Psoas muscle (tissue), 8 donors: Measurements from ENCODE around the gene ZNF337. TPM values are rescaled to one million over a fixed set of nuclear protein-coding genes. Genes with fewer than 3 reads are reported as not detected.

Experiments
- ATAC-seq, 4 donors: fragments of 200-7000 bp; cut with Tn5 transposase; one replicate each; pipeline ENCODE4 v1.9.1; 2020; ENCODE audit warnings: moderate library complexity in 3 of 4, mild to moderate bottlenecking in 2 of 4
- DNase-seq, 2 donors: peaks; one replicate each; pipeline ENCODE4 v3.0.0-alpha.2; 2020
- H3K27ac ChIP-seq: fragments of 200-600 bp; one replicate; pipeline ENCODE4 v1.8.0; 2022
- H3K27me3 ChIP-seq, 3 donors: fragments of 200-600 bp in 1 of 3; one replicate each; pipeline versions ENCODE4 v1.6.1 to v1.8.0; 2013 to 2022; ENCODE audit warnings: low read length in 2 of 3, mild to moderate bottlenecking in 2 of 3, moderate library complexity in 1 of 3; ENCODE audit not compliant: insufficient read depth in 3 of 3
- H3K36me3 ChIP-seq, 2 donors: fragments of 200-600 bp in 1 of 2; one replicate each; pipeline versions ENCODE4 v1.6.1 to v1.8.0; 2013 to 2022; ENCODE audit warnings: low read depth in 1 of 2, mild to moderate bottlenecking in 1 of 2, moderate library complexity in 1 of 2; ENCODE audit not compliant: insufficient read depth in 1 of 2
- H3K4me1 ChIP-seq: fragments of 200-600 bp; one replicate; pipeline ENCODE4 v1.8.0; 2022
- H3K4me3 ChIP-seq: fragments of 200-600 bp; one replicate; pipeline ENCODE4 v1.8.0; 2022; ENCODE audit warnings: mild to moderate bottlenecking
- H3K9me3 ChIP-seq: fragments of 200-600 bp; one replicate; pipeline ENCODE4 v1.8.0; 2022
- WGBS, 3 donors: extraction: QIAGEN DNeasy Blood & Tissue Kit; methylation state at CpG; one replicate each; pipeline versions ENCODE4 v1.1.6 to v1.1.7; 2013; 5-methylcytosine and 5-hydroxymethylcytosine counted together
- intact Hi-C, 2 donors: fragments of 100-400 bp; cut with DNase I; formaldehyde crosslinking; loops; one replicate each; pipeline versions ENCODE4 v1.11.0 to v1.14.2; 2022
- polyA plus RNA-seq, 3 donors: library from polyadenylated mRNA; stranded (reverse); fragments of 200-250 nt; gene quantifications; one replicate each; pipeline ENCODE4 v1.2.3, GENCODE V29; 2013
- total RNA-seq, 4 donors: library from RNA; stranded (reverse); fragmentation: NEBNext Ultra II Directional in 2 of 4; extraction: Animal tissue kit (Norgen Biotek cat#: 25700) in 2 of 4; gene quantifications; one replicate each; pipeline versions ENCODE4 v1.2.1 to v1.2.4, GENCODE V29; 2021 to 2023
- TF ChIP-seq, protein P1 (sequence below): fragments of 200-600 bp; IDR thresholded peaks from one replicate; pipeline ENCODE4 v1.8.0; 2022; ENCODE audit warnings: antibody characterized with exemption
- donor health status: healthy with polysubstance abuse.
- donor health status: DM: no; HTN: no; CAD: no; lungs with moderate emphysema.
- donor health status: Bipolar disorder and iron deficiency.
- donor health status: healthy.
- donor health status: DM: yes; HTN: yes; CAD: no.
- donor health status: DM: no; HTN: no; CAD: no.
- donor health status: DM: no; HTN: no; CAD: no.
- donor health status: DM: yes; HTN: yes; CAD: no.

The ZNF337 gene
- total and polyA plus RNA-seq, 7 donors = 4.1 to 12.5 (median 8.0) TPM

DNA sequence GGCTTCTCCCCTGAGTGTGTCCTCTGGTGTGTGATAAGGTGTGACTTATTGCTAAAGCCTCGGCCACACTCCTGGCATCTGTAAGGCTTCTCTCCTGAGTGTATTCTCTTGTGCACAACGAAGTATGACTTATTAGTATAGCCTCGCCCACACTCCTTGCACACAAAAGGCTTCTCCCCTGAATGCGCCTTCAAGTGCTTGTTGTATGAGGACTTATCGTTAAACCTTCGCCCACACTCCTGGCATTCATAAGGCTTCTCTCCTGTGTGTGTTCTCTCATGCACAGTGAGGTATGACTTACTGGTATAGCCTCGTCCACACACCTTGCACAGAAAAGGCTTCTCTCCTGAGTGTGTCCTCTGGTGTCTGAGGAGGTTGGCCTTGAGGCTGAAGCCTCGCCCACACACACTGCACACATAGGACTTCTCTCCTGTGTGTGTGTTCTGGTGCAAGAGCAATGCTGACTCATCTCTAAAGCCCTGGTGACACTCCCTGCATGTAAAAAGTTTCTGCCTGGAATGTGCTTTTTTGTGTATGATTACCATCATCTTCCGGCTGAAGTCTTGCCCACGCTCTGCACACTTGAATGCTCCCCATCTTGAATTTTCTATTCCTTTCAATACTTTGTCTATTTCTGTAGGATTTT lies 20.4 kb downstream of the ZNF337 start:
- DNase-seq = no peak
- Histone ChIP-seq H3K9me3 (no peaks in the 10 kb centered on the region), H3K36me3 (peaks cover 21 to 83% of the 10 kb centered on the region in 2 donors), H3K27me3 (no peaks in the 10 kb centered on the region), H3K27ac (no peak overlapping the region), H3K4me1 (no peaks in the 10 kb centered on the region), H3K4me3 (no peak overlapping the region)
- ATAC-seq = peak in 1 of 4 donors; percentile 35
- TF ChIP-seq, protein P1, sequence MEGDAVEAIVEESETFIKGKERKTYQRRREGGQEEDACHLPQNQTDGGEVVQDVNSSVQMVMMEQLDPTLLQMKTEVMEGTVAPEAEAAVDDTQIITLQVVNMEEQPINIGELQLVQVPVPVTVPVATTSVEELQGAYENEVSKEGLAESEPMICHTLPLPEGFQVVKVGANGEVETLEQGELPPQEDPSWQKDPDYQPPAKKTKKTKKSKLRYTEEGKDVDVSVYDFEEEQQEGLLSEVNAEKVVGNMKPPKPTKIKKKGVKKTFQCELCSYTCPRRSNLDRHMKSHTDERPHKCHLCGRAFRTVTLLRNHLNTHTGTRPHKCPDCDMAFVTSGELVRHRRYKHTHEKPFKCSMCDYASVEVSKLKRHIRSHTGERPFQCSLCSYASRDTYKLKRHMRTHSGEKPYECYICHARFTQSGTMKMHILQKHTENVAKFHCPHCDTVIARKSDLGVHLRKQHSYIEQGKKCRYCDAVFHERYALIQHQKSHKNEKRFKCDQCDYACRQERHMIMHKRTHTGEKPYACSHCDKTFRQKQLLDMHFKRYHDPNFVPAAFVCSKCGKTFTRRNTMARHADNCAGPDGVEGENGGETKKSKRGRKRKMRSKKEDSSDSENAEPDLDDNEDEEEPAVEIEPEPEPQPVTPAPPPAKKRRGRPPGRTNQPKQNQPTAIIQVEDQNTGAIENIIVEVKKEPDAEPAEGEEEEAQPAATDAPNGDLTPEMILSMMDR = no peak
- intact Hi-C loops = no loop called here
- WGBS, 3 donors = 95 to 97% (median 96%) methylated on average over 10 of the region's 10 CpGs

DNA sequence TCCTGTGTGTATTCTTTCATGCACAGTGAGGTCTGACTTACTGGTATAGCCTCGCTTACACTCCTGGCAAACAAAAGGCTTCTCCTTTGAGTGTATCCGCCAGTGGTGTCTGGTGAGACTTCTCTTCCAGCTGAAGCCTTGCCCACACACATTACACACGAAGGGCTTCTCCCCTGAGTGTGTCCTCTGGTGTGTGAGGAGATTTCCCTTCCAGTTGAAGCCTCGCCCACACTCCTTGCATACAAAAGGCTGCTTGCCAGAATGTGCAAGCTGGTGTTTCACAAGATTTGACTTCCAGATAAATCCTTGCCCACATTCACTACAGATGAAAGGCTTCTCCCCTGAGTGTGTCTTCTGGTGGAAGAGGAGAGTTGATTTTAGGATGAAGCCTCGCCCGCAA lies 21.5 kb downstream of the ZNF337 start:
- Histone ChIP-seq H3K27me3 (no peaks in the 10 kb centered on the region), H3K36me3 (peaks cover 21 to 73% of the 10 kb centered on the region in 2 donors), H3K27ac (no peak overlapping the region), H3K4me3 (no peak overlapping the region), H3K9me3 (no peaks in the 10 kb centered on the region), H3K4me1 (no peaks in the 10 kb centered on the region)
- no peak for ATAC-seq
- intact Hi-C loops = no loop called here
- TF ChIP-seq, protein P1 = no peak
- 85 to 87% (median 85%) methylated on average over 6 of the region's 6 CpGs for WGBS, 3 donors
- no peak for DNase-seq

DNA sequence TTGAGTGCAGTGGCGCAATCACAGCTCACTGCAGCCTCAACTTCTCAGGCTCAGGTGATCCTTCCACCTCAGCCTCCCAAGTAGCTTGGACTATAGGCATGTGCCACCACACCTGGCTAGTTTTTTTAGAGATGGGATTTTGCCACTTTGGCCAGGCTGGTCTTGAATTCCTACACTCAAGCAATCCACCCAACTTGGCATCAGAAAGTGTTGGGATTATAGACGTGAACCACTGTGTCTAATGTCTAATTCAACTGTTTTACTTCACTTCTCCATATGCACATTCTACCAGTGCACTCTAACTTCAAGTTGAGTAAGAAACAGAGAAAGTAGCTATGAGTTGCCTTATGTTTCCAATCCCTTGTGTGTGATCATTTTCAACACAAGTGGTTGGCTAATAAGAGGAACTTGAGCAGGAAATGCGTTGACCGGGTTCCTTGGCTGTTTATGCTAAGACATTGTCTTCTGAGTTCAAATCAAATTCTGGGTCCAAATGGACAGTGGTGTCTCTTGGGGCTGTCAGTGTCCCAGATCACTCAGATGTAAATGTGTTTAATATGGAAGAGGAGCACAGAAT lies 23.9 kb downstream of the ZNF337 start:
- Histone ChIP-seq H3K4me3 (no peak overlapping the region), H3K9me3 (no peaks in the 10 kb centered on the region), H3K27ac (no peak overlapping the region), H3K4me1 (no peaks in the 10 kb centered on the region), H3K36me3 (peaks cover 21 to 50% of the 10 kb centered on the region in 2 donors), H3K27me3 (no peaks in the 10 kb centered on the region)
- intact Hi-C loops = no loop called here
- 81 to 86% (median 85%) methylated on average over 4 of the region's 4 CpGs for WGBS, 3 donors
- DNase-seq (no peak), ATAC-seq (no peak)
- TF ChIP-seq, protein P1 = no peak

DNA sequence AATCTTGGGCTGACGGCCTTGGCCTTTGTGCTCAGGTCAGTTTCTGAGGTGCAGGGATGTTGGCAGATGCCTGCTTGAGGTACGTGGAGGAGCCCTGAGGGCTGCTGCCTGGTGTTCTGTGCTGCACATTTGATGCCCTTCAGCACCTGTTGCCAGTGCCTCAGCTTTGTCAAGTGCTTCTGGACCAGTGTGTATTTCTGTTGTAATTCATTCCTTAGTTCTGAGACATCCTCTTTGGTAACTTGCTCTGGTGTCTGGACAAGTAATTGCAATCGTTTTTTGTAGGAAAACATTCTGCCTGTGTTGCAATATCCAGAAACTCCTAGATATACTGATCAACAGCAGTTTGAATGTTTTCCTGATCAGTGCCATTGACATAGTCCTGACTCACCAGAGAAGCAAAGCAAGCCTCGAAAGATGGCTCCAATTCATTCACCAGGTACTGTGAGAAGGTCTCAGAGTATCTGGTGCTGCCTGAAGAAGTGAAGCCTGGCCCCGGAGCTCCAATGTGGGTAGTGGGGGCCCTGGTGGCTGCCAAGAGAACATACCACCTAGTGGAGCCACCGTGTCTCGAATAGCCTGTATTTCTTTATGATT lies 26.7 kb downstream of the ZNF337 start:
- TF ChIP-seq, protein P1 = no peak

More for the DNA sequence above, 26.7 kb downstream of the ZNF337 start:
- Histone ChIP-seq H3K4me1 (no peaks in the 10 kb centered on the region), H3K27ac (no peak overlapping the region), H3K9me3 (no peaks in the 10 kb centered on the region), H3K36me3 (peaks cover 14 to 22% of the 10 kb centered on the region in 2 donors), H3K4me3 (no peak overlapping the region), H3K27me3 (no peaks in the 10 kb centered on the region)
- intact Hi-C loops = no loop called here
- WGBS, 3 donors = 64 to 76% (median 67%) methylated on average over 7 of the region's 7 CpGs
- ATAC-seq (peak; percentile 71 to 95 (median 76)), DNase-seq (peak in 1 of 2 donors; percentile 15)
